IPS-15b (cell line): ENCODE results near the gene NAT10.

Source experiments
- H3K27me3 ChIP-seq: one replicate; pipeline ENCODE4 v1.6.1; 2013; ENCODE audit warnings: low read length; ENCODE audit not compliant: control insufficient read depth, insufficient read depth
- H3K36me3 ChIP-seq: one replicate; pipeline ENCODE4 v1.6.1; 2013; ENCODE audit warnings: low read length; ENCODE audit not compliant: control insufficient read depth, insufficient read depth
- H3K4me1 ChIP-seq: one replicate; pipeline ENCODE4 v1.6.1; 2013; ENCODE audit warnings: mild to moderate bottlenecking, low read length; ENCODE audit not compliant: control insufficient read depth, insufficient read depth
- H3K4me3 ChIP-seq: one replicate; pipeline ENCODE4 v1.5.1; 2013; ENCODE audit warnings: low read depth, low read length
- H3K9ac ChIP-seq: one replicate; pipeline ENCODE4 v1.6.1; 2013; ENCODE audit warnings: low read depth, mild to moderate bottlenecking, low read length
- H3K9me3 ChIP-seq: one replicate; pipeline ENCODE4 v1.6.1; 2013; ENCODE audit warnings: mild to moderate bottlenecking, low read length; ENCODE audit not compliant: control insufficient read depth, insufficient read depth

NAT10 gene

GRCh38 chr11:34143048-34143447, 37.6 kb downstream of the NAT10 start:
- no peaks in the 10 kb centered on the region for H3K4me1 ChIP-seq
- no peak overlapping the region for H3K9ac ChIP-seq
- no peaks in the 10 kb centered on the region for H3K9me3 ChIP-seq
- H3K27me3 ChIP-seq = no peaks in the 10 kb centered on the region
- H3K36me3 ChIP-seq = peaks cover 60% of the 10 kb centered on the region
- no peak overlapping the region for H3K4me3 ChIP-seq

GRCh38 chr11:34145073-34145472, 39.6 kb downstream of the NAT10 start:
- peaks cover 54% of the 10 kb centered on the region for H3K36me3 ChIP-seq
- H3K9me3 ChIP-seq = no peaks in the 10 kb centered on the region
- no peak overlapping the region for H3K4me3 ChIP-seq
- H3K4me1 ChIP-seq = no peaks in the 10 kb centered on the region
- no peaks in the 10 kb centered on the region for H3K27me3 ChIP-seq
- no peak overlapping the region for H3K9ac ChIP-seq

GRCh38 chr11:34145847-34146381, 40.5 kb downstream of the NAT10 start:
- Histone ChIP-seq H3K9ac (no peak overlapping the region), H3K27me3 (no peaks in the 10 kb centered on the region), H3K4me3 (no peak overlapping the region), H3K9me3 (no peaks in the 10 kb centered on the region), H3K4me1 (no peaks in the 10 kb centered on the region), H3K36me3 (peaks cover 60% of the 10 kb centered on the region)

DNA sequence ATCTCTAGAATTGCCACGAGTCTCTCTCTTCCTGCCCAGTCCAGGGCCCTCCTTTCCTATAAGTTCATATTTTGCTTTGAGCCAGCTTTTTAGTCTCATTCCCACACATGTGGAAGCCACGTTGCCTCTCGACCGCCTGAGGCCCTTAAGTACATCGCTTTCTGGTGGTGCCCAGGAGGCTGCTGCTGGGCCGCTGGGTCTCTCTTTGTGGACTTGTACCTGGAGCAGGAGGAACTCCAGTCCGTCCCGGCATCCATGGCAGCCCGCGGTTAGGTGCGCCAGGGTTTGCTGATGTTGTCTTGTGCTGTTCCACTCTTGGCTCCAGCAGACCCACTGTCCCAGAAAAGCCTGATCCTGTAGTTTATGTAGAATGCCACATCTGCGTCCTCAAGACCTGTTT, 41.0 kb downstream of the NAT10 start:
- Histone ChIP-seq H3K4me3 (no peak overlapping the region), H3K36me3 (peaks cover 58% of the 10 kb centered on the region), H3K27me3 (no peaks in the 10 kb centered on the region), H3K9ac (no peak overlapping the region), H3K9me3 (no peaks in the 10 kb centered on the region), H3K4me1 (no peaks in the 10 kb centered on the region)

- Histone ChIP-seq H3K36me3 (peaks cover 53% of the 10 kb centered on the region), H3K4me3 (no peak overlapping the region), H3K27me3 (no peaks in the 10 kb centered on the region), H3K9me3 (no peaks in the 10 kb centered on the region), H3K4me1 (no peaks in the 10 kb centered on the region), H3K9ac (no peak overlapping the region)
Observed at GRCh38 chr11:34146866-34147265, 41.4 kb downstream of the NAT10 start.

DNA sequence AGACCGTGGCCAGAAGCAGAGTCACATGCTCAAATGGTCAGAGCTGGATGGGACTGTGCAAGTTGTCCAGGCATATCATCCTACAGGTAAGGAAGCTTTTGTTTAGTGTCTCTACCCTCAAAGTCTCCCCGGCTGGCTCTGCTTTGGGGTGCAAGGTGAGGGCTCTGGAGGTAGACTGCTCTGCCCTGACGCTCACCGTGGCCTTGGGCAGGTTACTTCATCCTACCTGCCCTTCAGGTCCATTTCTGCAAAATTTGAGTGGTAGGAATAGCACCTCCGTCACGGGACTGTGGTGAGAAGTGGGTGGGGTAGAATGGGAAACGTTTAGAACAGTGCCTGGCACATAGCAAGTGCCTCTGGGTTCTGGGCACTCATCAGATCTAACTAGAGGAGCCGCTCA, 42.2 kb downstream of the NAT10 start:
- Histone ChIP-seq H3K27me3 (no peaks in the 10 kb centered on the region), H3K36me3 (peaks cover 50% of the 10 kb centered on the region), H3K9me3 (no peaks in the 10 kb centered on the region), H3K9ac (no peak overlapping the region), H3K4me3 (no peak overlapping the region), H3K4me1 (no peaks in the 10 kb centered on the region)

DNA sequence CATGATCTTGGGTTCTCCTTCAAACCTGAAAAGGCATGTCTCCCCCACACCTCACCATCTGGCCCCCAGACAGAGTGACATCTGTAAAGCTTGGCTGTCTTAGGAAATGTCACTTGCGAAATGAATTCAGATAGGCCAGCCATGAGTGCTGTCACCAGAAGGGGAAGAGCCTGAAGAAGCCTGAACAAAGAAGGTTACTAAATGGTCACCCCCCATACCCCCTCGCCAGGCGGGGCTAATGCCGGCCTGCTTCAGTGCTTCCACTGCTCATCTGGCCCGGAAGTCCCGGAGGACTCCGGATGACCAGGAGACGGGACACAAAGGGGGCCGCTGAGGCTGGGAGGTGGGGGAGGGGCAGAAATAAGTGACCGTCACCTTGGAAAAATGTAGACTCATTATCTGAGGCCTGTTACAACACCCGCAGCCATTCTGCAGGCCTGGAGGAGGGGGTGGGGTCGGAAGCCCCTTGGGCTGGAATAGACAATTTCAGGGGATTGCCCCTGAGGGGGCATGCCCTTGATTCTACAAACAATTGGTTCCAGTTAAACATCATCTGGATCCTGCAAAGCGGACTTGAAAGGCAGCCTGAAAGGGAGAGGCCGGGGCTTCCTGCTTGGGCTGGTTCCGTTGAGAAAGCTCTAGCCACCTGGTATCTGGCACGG, 43.2 kb downstream of the NAT10 start:
- H3K27me3 ChIP-seq = no peaks in the 10 kb centered on the region
- no peak overlapping the region for H3K9ac ChIP-seq

DNA sequence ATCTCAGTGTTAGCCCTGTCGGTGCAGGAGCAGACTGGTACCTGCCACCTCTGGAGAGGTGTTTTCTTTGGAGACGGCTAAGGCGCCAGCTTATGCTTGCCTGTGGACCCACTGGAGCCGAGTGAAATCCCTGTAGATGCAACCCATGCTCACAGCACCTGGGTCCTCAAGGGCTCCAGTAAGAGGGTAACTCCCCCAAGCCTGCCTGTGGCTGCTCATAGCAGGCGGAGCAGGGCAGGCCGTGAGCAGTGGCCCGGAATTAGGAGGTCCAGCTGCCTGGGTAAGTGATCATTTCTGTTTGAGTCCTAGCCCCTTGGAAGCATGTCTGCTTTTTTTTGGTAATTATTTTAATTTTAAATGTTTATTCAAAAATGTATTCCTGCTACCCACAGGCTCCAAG, 43.8 kb downstream of the NAT10 start:
- Histone ChIP-seq H3K9me3 (no peaks in the 10 kb centered on the region), H3K4me1 (no peaks in the 10 kb centered on the region), H3K4me3 (no peak overlapping the region), H3K27me3 (no peaks in the 10 kb centered on the region), H3K36me3 (peaks cover 45% of the 10 kb centered on the region), H3K9ac (no peak overlapping the region)

More for the DNA sequence above, 43.2 kb downstream of the NAT10 start:
- H3K4me1 ChIP-seq = no peaks in the 10 kb centered on the region
- peaks cover 44% of the 10 kb centered on the region for H3K36me3 ChIP-seq
- H3K9me3 ChIP-seq = no peaks in the 10 kb centered on the region
- no peak overlapping the region for H3K4me3 ChIP-seq

DNA sequence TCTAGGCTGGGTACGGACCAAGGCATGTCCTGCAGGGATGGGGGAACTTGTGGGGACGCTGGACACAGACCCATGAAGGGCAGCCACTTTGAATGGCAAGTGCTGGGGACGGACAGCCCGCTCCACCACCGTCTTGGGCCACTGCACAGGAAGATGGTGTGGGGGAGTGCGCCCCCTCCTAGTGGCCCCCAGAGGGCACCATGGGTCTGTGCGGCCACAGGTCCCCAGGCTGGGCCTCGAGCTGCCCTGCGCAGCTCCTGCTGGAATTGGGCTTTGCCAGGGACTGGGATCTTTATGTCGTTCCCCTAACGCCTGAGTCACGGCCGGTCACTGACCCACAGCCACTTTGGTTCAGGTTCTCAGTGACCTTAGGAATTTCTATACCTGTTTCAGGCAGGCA, 44.4 kb downstream of the NAT10 start:
- H3K9ac ChIP-seq = no peak overlapping the region
- H3K4me1 ChIP-seq = no peaks in the 10 kb centered on the region
- no peak overlapping the region for H3K4me3 ChIP-seq
- H3K36me3 ChIP-seq = peaks cover 48% of the 10 kb centered on the region
- H3K9me3 ChIP-seq = no peaks in the 10 kb centered on the region
- no peaks in the 10 kb centered on the region for H3K27me3 ChIP-seq

GRCh38 chr11:34150494-34151151, 45.2 kb downstream of the NAT10 start:
- H3K9me3 ChIP-seq = no peaks in the 10 kb centered on the region
- H3K9ac ChIP-seq = no peak overlapping the region
- H3K27me3 ChIP-seq = no peaks in the 10 kb centered on the region
- no peak overlapping the region for H3K4me3 ChIP-seq
- H3K36me3 ChIP-seq = peaks cover 43% of the 10 kb centered on the region
- H3K4me1 ChIP-seq = no peaks in the 10 kb centered on the region

GRCh38 chr11:34151166-34151565, 45.7 kb downstream of the NAT10 start:
- no peaks in the 10 kb centered on the region for H3K9me3 ChIP-seq
- H3K27me3 ChIP-seq = no peaks in the 10 kb centered on the region
- H3K9ac ChIP-seq = no peak overlapping the region
- peaks cover 40% of the 10 kb centered on the region for H3K36me3 ChIP-seq
- H3K4me1 ChIP-seq = no peaks in the 10 kb centered on the region
- no peak overlapping the region for H3K4me3 ChIP-seq
